Neural cell (in vitro differentiated cells): Measurements from ENCODE around the gene SYNGR4. TPM values are rescaled to one million over a fixed set of nuclear protein-coding genes. Genes with fewer than 3 reads are reported as not detected.

Source experiments
- H2AFZ ChIP-seq: fragments of 200-600, 300-800 bp; sonication (generic), shearing (Covaris generic); 2 replicates; pipeline ENCODE4 v1.6.0; 2014; ENCODE audit warnings: low read depth, mild to moderate bottlenecking, antibody characterized with exemption, low read length, moderate library complexity
- H3F3A ChIP-seq: fragments of 200-600 bp; shearing (Covaris generic); 2 replicates; pipeline ENCODE4 v1.6.1; 2016; ENCODE audit warnings: mild to moderate bottlenecking, moderate library complexity, mixed read lengths, antibody characterized with exemption, low read length; ENCODE audit not compliant: insufficient read depth, poor library complexity, severe bottlenecking
- H3K27ac ChIP-seq: fragments of 200-600, 300-800 bp; sonication (generic), shearing (Covaris generic); 2 replicates; pipeline ENCODE4 v1.5.1; 2014; ENCODE audit warnings: mild to moderate bottlenecking, low read length, moderate library complexity
- H3K27me3 ChIP-seq: fragments of 300-800, 200-600 bp; sonication (generic), shearing (Covaris generic); 2 replicates; pipeline ENCODE4 v1.6.0; 2014; ENCODE audit warnings: mild to moderate bottlenecking, low read depth, low read length, moderate library complexity; ENCODE audit not compliant: insufficient read depth
- H3K36me3 ChIP-seq: fragments of 300-800, 200-600 bp; sonication (generic), shearing (Covaris generic); 2 replicates; pipeline ENCODE4 v1.5.1; 2014; ENCODE audit warnings: mild to moderate bottlenecking, antibody characterized with exemption, low read length, moderate library complexity; ENCODE audit not compliant: insufficient read depth
- H3K4me2 ChIP-seq: fragments of 300-800, 200-600 bp; sonication (generic), shearing (Covaris generic); 2 replicates; pipeline ENCODE4 v1.6.0; 2014; ENCODE audit warnings: mild to moderate bottlenecking, low read length
- H3K4me3 ChIP-seq: fragments of 300-800, 200-600 bp; sonication (generic), shearing (Covaris generic); 2 replicates; pipeline ENCODE4 v1.5.1; 2014; ENCODE audit warnings: mild to moderate bottlenecking, low read length, moderate library complexity
- H3K79me2 ChIP-seq: fragments of 200-600 bp; shearing (Covaris generic); replicated peaks from 2 replicates; pipeline ENCODE4 v1.6.0; 2014; ENCODE audit warnings: mild to moderate bottlenecking, low read length, moderate library complexity; ENCODE audit not compliant: insufficient read depth
- H3K9ac ChIP-seq: fragments of 300-800, 200-600 bp; sonication (generic), shearing (Covaris generic); 2 replicates; pipeline ENCODE4 v1.6.1; 2016; ENCODE audit warnings: mild to moderate bottlenecking, low read length, mixed read lengths
- H3K9me2 ChIP-seq: fragments of 200-600 bp; shearing (Covaris generic); 2 replicates; pipeline ENCODE4 v1.6.1; 2016; ENCODE audit warnings: mild to moderate bottlenecking, low read length, mixed read lengths; ENCODE audit not compliant: insufficient read depth
- H3K9me3 ChIP-seq: fragments of 200-600, 300-800 bp; sonication (generic), shearing (Covaris generic); 2 replicates; pipeline ENCODE4 v1.6.1; 2016; ENCODE audit warnings: mild to moderate bottlenecking, mixed run types, low read length, moderate library complexity, mixed read lengths
- H4K20me1 ChIP-seq: fragments of 200-600 bp; shearing (Covaris generic); 2 replicates; pipeline ENCODE4 v1.6.1; 2016; ENCODE audit warnings: mild to moderate bottlenecking, mixed run types; ENCODE audit not compliant: insufficient read depth
- EP300 ChIP-seq: fragments of 450-650 bp; conservative IDR thresholded peaks from 2 replicates; pipeline ENCODE4 v1.6.1; 2014; ENCODE audit warnings: antibody characterized with exemption, mild to moderate bottlenecking, moderate library complexity; ENCODE audit not compliant: poor library complexity, severe bottlenecking
- EZH2 ChIP-seq: fragments of 200-600, 300-800 bp; shearing (Covaris generic), sonication (generic); IDR thresholded peaks from 2 replicates; pipeline ENCODE4 v1.6.1; 2014; ENCODE audit warnings: antibody characterized with exemption, low read length, borderline replicate concordance, mild to moderate bottlenecking; ENCODE audit not compliant: insufficient read depth, poor library complexity, severe bottlenecking
- MXI1 ChIP-seq: fragments of 450-650 bp; conservative IDR thresholded peaks from 2 replicates; pipeline ENCODE4 v1.6.1; 2014; ENCODE audit warnings: antibody characterized with exemption, mild to moderate bottlenecking; ENCODE audit not compliant: poor library complexity, severe bottlenecking
- POLR2AphosphoS5 ChIP-seq: IDR thresholded peaks from 2 replicates; pipeline ENCODE4 v1.6.1; 2012
- RAD21 ChIP-seq: fragments of 450-650 bp; conservative IDR thresholded peaks from 2 replicates; pipeline ENCODE4 v1.6.1; 2014; ENCODE audit warnings: antibody characterized with exemption, mild to moderate bottlenecking, moderate library complexity
- SMC3 ChIP-seq: fragments of 450-650 bp; conservative IDR thresholded peaks from 2 replicates; pipeline ENCODE4 v1.6.1; 2014; ENCODE audit warnings: antibody characterized with exemption, mild to moderate bottlenecking, moderate library complexity; ENCODE audit not compliant: poor library complexity
- TAF1 ChIP-seq: IDR thresholded peaks from 2 replicates; pipeline ENCODE4 v1.6.1; 2012; ENCODE audit warnings: low read depth
- polyA plus RNA-seq: library from polyadenylated mRNA; depleted of rRNA; stranded (reverse); fragments of >200 nt; gene quantifications from 2 replicates; pipeline ENCODE4 v1.2.3, GENCODE V29; 2014
- TF ChIP-seq, protein P1 (sequence below): fragments of 450-650 bp; IDR thresholded peaks from 2 replicates; pipeline ENCODE4 v1.5.1; 2014; ENCODE audit warnings: antibody characterized with exemption, mild to moderate bottlenecking, moderate library complexity; ENCODE audit not compliant: poor library complexity, severe bottlenecking
- TF ChIP-seq, protein P2 (sequence below): IDR thresholded peaks from 2 replicates; pipeline ENCODE4 v1.6.1; 2012; ENCODE audit warnings: borderline replicate concordance

SYNGR4 gene
- polyA plus RNA-seq, 1 donor from 2014 or later = not detected

DNA sequence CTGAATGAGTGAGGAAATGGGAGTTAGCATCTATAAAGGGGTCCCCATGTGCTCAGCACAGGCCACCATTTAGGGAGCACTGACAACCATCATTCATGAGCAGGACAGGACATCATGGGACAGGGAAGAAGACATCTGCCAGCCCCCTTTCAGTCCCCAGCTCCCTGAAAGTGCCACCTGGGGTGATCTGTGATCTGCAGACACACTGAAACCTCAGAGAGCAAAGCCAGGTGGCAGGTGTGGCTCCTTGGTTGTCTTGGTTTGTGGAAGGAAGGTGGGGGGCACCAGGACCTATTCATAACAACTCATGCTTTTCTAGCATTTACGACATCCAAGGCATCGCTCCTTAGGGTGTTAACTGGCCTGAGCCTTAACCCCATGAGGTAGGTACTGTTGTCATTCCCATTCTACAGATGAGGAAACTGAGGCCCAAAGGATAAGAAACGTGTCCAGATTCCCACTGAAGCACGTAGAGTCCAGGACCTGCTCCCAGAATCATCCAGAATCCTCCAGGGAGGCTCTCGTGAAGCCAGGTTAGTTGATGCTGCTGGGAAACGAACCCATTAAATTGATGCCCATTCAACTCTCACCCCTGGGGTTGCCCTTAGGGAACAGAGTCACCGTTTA, 21.4 kb downstream of the SYNGR4 start:
- H3K27ac ChIP-seq = no peak overlapping the region
- H3F3A ChIP-seq = no peaks in the 10 kb centered on the region
- peaks cover 6% of the 10 kb centered on the region for H3K36me3 ChIP-seq
- H4K20me1 ChIP-seq = no peaks in the 10 kb centered on the region
- no peak overlapping the region for H2AFZ ChIP-seq
- no peak overlapping the region for H3K4me3 ChIP-seq
- TF ChIP-seq TAF1 (no peak), RAD21 (no peak), POLR2AphosphoS5 (no peak), MXI1 (no peak), SMC3 (no peak), EZH2 (no peak), EP300 (no peak)
- TF ChIP-seq, protein P1, sequence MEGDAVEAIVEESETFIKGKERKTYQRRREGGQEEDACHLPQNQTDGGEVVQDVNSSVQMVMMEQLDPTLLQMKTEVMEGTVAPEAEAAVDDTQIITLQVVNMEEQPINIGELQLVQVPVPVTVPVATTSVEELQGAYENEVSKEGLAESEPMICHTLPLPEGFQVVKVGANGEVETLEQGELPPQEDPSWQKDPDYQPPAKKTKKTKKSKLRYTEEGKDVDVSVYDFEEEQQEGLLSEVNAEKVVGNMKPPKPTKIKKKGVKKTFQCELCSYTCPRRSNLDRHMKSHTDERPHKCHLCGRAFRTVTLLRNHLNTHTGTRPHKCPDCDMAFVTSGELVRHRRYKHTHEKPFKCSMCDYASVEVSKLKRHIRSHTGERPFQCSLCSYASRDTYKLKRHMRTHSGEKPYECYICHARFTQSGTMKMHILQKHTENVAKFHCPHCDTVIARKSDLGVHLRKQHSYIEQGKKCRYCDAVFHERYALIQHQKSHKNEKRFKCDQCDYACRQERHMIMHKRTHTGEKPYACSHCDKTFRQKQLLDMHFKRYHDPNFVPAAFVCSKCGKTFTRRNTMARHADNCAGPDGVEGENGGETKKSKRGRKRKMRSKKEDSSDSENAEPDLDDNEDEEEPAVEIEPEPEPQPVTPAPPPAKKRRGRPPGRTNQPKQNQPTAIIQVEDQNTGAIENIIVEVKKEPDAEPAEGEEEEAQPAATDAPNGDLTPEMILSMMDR = no peak
- TF ChIP-seq, protein P2, sequence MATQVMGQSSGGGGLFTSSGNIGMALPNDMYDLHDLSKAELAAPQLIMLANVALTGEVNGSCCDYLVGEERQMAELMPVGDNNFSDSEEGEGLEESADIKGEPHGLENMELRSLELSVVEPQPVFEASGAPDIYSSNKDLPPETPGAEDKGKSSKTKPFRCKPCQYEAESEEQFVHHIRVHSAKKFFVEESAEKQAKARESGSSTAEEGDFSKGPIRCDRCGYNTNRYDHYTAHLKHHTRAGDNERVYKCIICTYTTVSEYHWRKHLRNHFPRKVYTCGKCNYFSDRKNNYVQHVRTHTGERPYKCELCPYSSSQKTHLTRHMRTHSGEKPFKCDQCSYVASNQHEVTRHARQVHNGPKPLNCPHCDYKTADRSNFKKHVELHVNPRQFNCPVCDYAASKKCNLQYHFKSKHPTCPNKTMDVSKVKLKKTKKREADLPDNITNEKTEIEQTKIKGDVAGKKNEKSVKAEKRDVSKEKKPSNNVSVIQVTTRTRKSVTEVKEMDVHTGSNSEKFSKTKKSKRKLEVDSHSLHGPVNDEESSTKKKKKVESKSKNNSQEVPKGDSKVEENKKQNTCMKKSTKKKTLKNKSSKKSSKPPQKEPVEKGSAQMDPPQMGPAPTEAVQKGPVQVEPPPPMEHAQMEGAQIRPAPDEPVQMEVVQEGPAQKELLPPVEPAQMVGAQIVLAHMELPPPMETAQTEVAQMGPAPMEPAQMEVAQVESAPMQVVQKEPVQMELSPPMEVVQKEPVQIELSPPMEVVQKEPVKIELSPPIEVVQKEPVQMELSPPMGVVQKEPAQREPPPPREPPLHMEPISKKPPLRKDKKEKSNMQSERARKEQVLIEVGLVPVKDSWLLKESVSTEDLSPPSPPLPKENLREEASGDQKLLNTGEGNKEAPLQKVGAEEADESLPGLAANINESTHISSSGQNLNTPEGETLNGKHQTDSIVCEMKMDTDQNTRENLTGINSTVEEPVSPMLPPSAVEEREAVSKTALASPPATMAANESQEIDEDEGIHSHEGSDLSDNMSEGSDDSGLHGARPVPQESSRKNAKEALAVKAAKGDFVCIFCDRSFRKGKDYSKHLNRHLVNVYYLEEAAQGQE = no peak
- H3K9me2 ChIP-seq = no peaks in the 10 kb centered on the region
- no peak overlapping the region for H3K9ac ChIP-seq
- H3K27me3 ChIP-seq = no peaks in the 10 kb centered on the region
- H3K4me2 ChIP-seq = no peak overlapping the region
- no peaks in the 10 kb centered on the region for H3K9me3 ChIP-seq
- peaks cover 6% of the 10 kb centered on the region for H3K79me2 ChIP-seq

DNA sequence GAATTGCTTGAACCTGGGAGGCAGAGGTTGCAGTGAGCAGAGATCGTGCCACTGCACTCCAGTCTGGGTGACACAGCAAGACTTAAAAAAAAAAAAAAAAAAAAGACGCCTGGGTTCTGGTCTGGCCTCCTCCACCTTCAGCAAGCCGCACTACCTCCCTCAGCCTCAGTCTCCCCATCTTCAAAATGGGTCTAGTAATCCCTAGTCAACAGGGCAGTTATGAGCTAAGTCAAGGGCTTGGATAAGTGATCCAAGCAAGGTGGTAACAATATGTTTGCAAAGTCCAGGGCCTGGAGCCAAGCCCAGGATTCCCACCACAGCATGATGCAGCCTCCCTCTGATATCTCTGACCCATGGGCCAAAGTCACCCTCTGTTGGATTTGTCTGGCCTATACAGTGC, 22.8 kb downstream of the SYNGR4 start:
- H2AFZ ChIP-seq = no peak overlapping the region
- peaks cover 6% of the 10 kb centered on the region for H3K36me3 ChIP-seq
- no peak overlapping the region for H3K27ac ChIP-seq
- H3K9me2 ChIP-seq = no peaks in the 10 kb centered on the region
- no peak overlapping the region for H3K4me3 ChIP-seq
- H3K27me3 ChIP-seq = no peaks in the 10 kb centered on the region
- peaks cover 16% of the 10 kb centered on the region for H3K79me2 ChIP-seq
- H3F3A ChIP-seq = no peaks in the 10 kb centered on the region
- no peak overlapping the region for H3K4me2 ChIP-seq
- no peaks in the 10 kb centered on the region for H3K9me3 ChIP-seq
- H3K9ac ChIP-seq = no peak overlapping the region
- no peak for TF ChIP-seq POLR2AphosphoS5
- no peaks in the 10 kb centered on the region for H4K20me1 ChIP-seq
